Tibial nerve (tissue), 4 donors: Measurements from ENCODE around the gene AKAP3. TPM values are rescaled to one million over a fixed set of nuclear protein-coding genes. Genes with fewer than 3 reads are reported as not detected.
A peak's percentile ranks its signal among the peaks of the same experiment; 100 is the strongest.

ENCODE experiments used
- DNase-seq, 2 donors: peaks; one replicate each; pipeline ENCODE4 v3.0.0-alpha.2; 2019; ENCODE audit warnings: low spot score in 2 of 2
- H3K27ac ChIP-seq, 4 donors: fragments of 200-600 bp; sonication (generic) in 3 of 4; one replicate each; pipeline ENCODE4 v1.5.1; 2017 to 2019; ENCODE audit warnings: mild to moderate bottlenecking in 1 of 4
- H3K27me3 ChIP-seq, 2 donors: fragments of 200-600 bp; sonication (generic) in 1 of 2; one replicate each; pipeline versions ENCODE4 v1.5.1 to v1.6.0; 2017 to 2019
- H3K36me3 ChIP-seq, 3 donors: fragments of 200-600 bp; sonication (generic); one replicate each; pipeline ENCODE4 v1.5.1; 2018 to 2019
- H3K4me1 ChIP-seq, 4 donors: fragments of 200-600 bp; sonication (generic) in 3 of 4; one replicate each; pipeline ENCODE4 v1.5.1; 2017 to 2019
- H3K4me3 ChIP-seq, 4 donors: fragments of 200-600 bp; sonication (generic) in 3 of 4; one replicate each; pipeline ENCODE4 v1.5.1; 2017 to 2019; ENCODE audit warnings: mild to moderate bottlenecking in 1 of 4, moderate library complexity in 1 of 4
- H3K9me3 ChIP-seq, 4 donors: fragments of 200-600 bp; sonication (generic) in 3 of 4; one replicate each; pipeline ENCODE4 v1.5.1; 2017 to 2019
- CTCF ChIP-seq, 5 experiments: fragments of 200-600 bp in 3 of 5; fragments of 450-650 bp in 2 of 5; sonication (generic) in 3 of 5; IDR thresholded peaks; one replicate each; pipeline ENCODE4 v1.5.1; 2016 to 2019; ENCODE audit warnings: antibody characterized with exemption in 5 of 5, mild to moderate bottlenecking in 3 of 5, moderate library complexity in 2 of 5
- EP300 ChIP-seq, 2 donors: sonication (generic); formaldehyde crosslinking; IDR thresholded peaks; one replicate each; pipeline ENCODE4 v1.6.1; 2017; ENCODE audit warnings: antibody characterized with exemption in 2 of 2, mild to moderate bottlenecking in 1 of 2
- POLR2A ChIP-seq, 2 donors: fragments of 450-650 bp; IDR thresholded peaks; one replicate each; pipeline ENCODE4 v1.6.1; 2017; ENCODE audit warnings: antibody characterized with exemption in 2 of 2, mild to moderate bottlenecking in 2 of 2, moderate library complexity in 2 of 2
- WGBS, 2 donors: methylation state at CpG; one replicate each; pipeline ENCODE4 v1.1.5; 2018; 5-methylcytosine and 5-hydroxymethylcytosine counted together
- total RNA-seq, 4 donors: library from RNA; depleted of rRNA; stranded (reverse); fragments of >200 nt; gene quantifications; one replicate each; pipeline ENCODE4 v1.1.0, GENCODE V29; 2016

AKAP3 gene
- total RNA-seq, 4 donors from 2014 or later, result 0.20 to 3.7 (median 0.46) TPM

DNA sequence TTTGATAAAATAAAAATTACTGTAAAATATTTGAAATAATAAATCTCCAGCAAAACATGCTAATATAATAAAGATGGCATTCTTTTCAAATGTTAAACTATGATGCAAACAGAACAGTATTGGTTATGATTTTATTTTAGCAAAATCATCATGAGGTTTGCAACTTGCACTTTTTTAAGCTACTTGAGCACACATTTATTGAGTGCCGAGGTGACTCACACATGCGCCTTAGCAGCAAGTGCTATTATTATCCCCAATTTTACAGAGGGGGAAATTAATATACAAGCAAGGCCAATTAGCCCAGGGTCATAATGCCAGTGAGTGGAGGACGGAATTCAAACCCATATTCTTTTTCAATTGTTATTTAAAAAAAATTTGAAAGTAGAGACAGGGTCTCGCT is 79.6 kb downstream of the AKAP3 start:
- TF ChIP-seq EP300 (IDR thresholded peaks at IDR 0.05) (no peak), POLR2A (IDR thresholded peaks at IDR 0.05) (no peak), CTCF (IDR thresholded peaks at IDR 0.05) (no peak)
- Histone ChIP-seq H3K4me3 (no peak overlapping the region), H3K27ac (no peak overlapping the region), H3K36me3 (no peaks in the 10 kb centered on the region), H3K9me3 (no peaks in the 10 kb centered on the region), H3K4me1 (peaks cover 0 to 3% (median 0%) of the 10 kb centered on the region in 4 donors), H3K27me3 (no peaks in the 10 kb centered on the region)
- 84 to 88% methylated on average over 4 of the region's 4 CpGs for WGBS, 2 donors
- no peak for DNase-seq

DNA sequence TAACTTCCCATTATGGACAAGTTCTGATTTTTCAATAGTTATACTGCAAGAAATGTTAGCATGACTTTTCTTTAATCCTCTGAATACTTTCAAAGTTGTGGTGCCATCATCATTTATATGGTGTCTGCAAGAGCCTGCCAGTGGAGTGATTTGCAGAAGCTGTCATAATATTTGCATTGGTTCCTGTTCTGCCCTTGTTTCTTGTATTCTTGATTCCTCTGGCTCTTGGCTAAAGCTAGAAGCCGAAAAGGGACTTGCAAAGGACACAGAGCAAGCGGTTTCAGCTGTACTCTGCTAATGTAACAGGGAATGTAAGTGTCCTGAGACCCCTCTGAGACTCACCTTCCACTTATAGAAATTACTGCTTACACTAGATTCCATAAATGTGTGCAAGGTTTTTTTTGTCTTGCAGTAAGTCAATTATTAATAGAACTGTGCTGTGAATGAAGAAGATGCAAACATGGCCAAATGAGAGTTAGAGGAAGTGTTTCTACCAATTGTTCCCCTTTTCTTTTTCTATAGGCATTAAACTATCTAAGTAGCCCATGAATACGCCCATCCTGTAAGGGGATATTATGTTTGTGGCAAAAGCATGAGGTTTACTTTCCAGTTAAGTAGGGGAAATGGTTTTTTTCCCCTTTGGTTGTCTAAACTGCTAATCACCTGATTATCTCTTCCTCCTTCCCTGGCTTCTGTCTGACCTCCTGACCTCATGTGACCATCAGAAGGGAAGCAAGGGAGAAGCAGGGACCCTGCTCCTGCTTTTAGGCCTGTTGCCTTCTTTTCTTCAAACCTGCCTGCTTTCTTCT is 81.6 kb downstream of the AKAP3 start:
- Histone ChIP-seq H3K27ac (peak overlapping the region in 3 of 4 donors; percentile 53 to 69 (median 55)), H3K27me3 (no peaks in the 10 kb centered on the region), H3K4me3 (no peak overlapping the region), H3K36me3 (no peaks in the 10 kb centered on the region), H3K9me3 (no peaks in the 10 kb centered on the region), H3K4me1 (peaks cover 0 to 20% (median 4%) of the 10 kb centered on the region in 4 donors)
- TF ChIP-seq EP300 (IDR thresholded peaks at IDR 0.05), result peak; percentile 34 to 58
- TF ChIP-seq CTCF (IDR thresholded peaks at IDR 0.05), result no peak
- 62 to 74% methylated on average over 3 of the region's 3 CpGs for WGBS, 2 donors
- DNase-seq, result peak in 1 of 2 donors; percentile 22

- peaks cover 0 to 28% (median 4%) of the 10 kb centered on the region in 4 donors for H3K4me1 ChIP-seq
- H3K9me3 ChIP-seq, result no peaks in the 10 kb centered on the region
- no peaks in the 10 kb centered on the region for H3K27me3 ChIP-seq
- TF ChIP-seq POLR2A (IDR thresholded peaks at IDR 0.05), result no peak
- no peak for TF ChIP-seq EP300 (IDR thresholded peaks at IDR 0.05)
- no peak for TF ChIP-seq CTCF (IDR thresholded peaks at IDR 0.05)
- DNase-seq, result no peak
- H3K4me3 ChIP-seq, result no peak overlapping the region
- H3K27ac ChIP-seq, result peak overlapping the region in 2 of 4 donors; percentile 28 to 55
- 74 to 82% methylated on average over 2 of the region's 2 CpGs for WGBS, 2 donors
- H3K36me3 ChIP-seq, result no peaks in the 10 kb centered on the region
These were observed 82.4 kb downstream of the AKAP3 start for GRCh38 chr12:4566474-4566873.

Other genes with a start within 250 kb of the AKAP3 start
- not detected for gene FGF6, start 203.2 kb downstream of the AKAP3 start, total RNA-seq
- 1 to 10 TPM in 2 of 4 donors, under 1 TPM in 2; 0.44 to 4.8 (median 1.6) TPM for gene RAD51AP1, start 110.2 kb downstream of the AKAP3 start, total RNA-seq
- 10 to 100 TPM; 26.7 to 54.0 (median 40.9) TPM for gene DYRK4, start 86.8 kb downstream of the AKAP3 start, total RNA-seq
- gene NDUFA9, start 63 bp upstream of the AKAP3 start, total RNA-seq, result 10 to 100 TPM; 14.0 to 34.5 (median 29.4) TPM
- gene GALNT8, start 71.3 kb upstream of the AKAP3 start, total RNA-seq, result 1 to 10 TPM in 3 of 4 donors, under 1 TPM in 1; 0.44 to 3.1 (median 1.9) TPM